H1 (cell line): ENCODE measurements around the gene SELENOV. TPM values are rescaled to one million over a fixed set of nuclear protein-coding genes. Genes with fewer than 3 reads are reported as not detected.

Source experiments
- CTCF ChIA-PET: fragments of 300-600 bp; sonication (Branson Sonifier 250); formaldehyde crosslinking; loops from one replicate; lab custom pipeline; 2021; ENCODE audit not compliant: partially characterized antibody; lab: Charles Lee
- POLR2A ChIA-PET: fragments of 300-600 bp; sonication (Branson Sonifier 250); formaldehyde crosslinking; loops from one replicate; lab custom pipeline; 2021; ENCODE audit warnings: inconsistent platforms; ENCODE audit not compliant: partially characterized antibody; lab: Charles Lee
- DNase-seq, 2 experiments: peaks; one replicate each; pipeline versions ENCODE4 v3.0.0 to v3.0.0-alpha.2; 2010 to 2022; ENCODE audit warnings: low spot score in 2 of 2, low read depth in 1 of 2, mixed read lengths in 1 of 2
- FAIRE-seq: peaks from 2 replicates; lab custom pipeline; 2011; peaks lifted over from hg19 to GRCh38; lab: Jason Lieb, UNC
- H2AFZ ChIP-seq: 2 replicates; pipeline ENCODE4 v1.8.1; 2012; ENCODE audit warnings: low read length, inconsistent platforms
- H2AK5ac ChIP-seq: 2 replicates; pipeline ENCODE4 v1.6.1; 2013; ENCODE audit warnings: low read depth, low read length
- H2BK120ac ChIP-seq: replicated peaks from 2 replicates; pipeline ENCODE3; 2013; ENCODE audit warnings: low read depth, low read length, inconsistent platforms
- H2BK12ac ChIP-seq: 2 replicates; pipeline ENCODE4 v1.6.1; 2013; ENCODE audit warnings: low read depth, low read length
- H2BK15ac ChIP-seq: 2 replicates; pipeline ENCODE4 v1.6.1; 2013; ENCODE audit warnings: low read length
- H2BK20ac ChIP-seq: 2 replicates; pipeline ENCODE4 v1.6.1; 2013; ENCODE audit warnings: low read length
- H2BK5ac ChIP-seq: 2 replicates; pipeline ENCODE4 v1.6.1; 2013; ENCODE audit warnings: low read depth, low read length
- H3K14ac ChIP-seq: 2 replicates; pipeline ENCODE4 v1.6.1; 2013; ENCODE audit warnings: inconsistent platforms; ENCODE audit not compliant: insufficient read length
- H3K18ac ChIP-seq: 2 replicates; pipeline ENCODE4 v1.6.1; 2013; ENCODE audit warnings: low read length; ENCODE audit errors: extremely low read depth
- H3K23ac ChIP-seq: 2 replicates; pipeline ENCODE4 v1.6.1; 2013; ENCODE audit warnings: inconsistent platforms; ENCODE audit not compliant: insufficient read length
- H3K23me2 ChIP-seq: 2 replicates; pipeline ENCODE4 v1.6.1; 2013; ENCODE audit warnings: low read depth, low read length
- H3K27ac ChIP-seq: 2 replicates; pipeline ENCODE4 v1.6.1; 2011; ENCODE audit warnings: low read depth, low read length, inconsistent platforms
- H3K27me3 ChIP-seq, 4 experiments: replicated peaks in 1 of 4; 1 replicate in 1 of 4; 2 replicates in 3 of 4; pipeline versions ENCODE4 v1.6.1 to v1.8.1; 2011 to 2013; ENCODE audit warnings: low read length in 3 of 4, mild to moderate bottlenecking in 3 of 4, inconsistent platforms in 2 of 4, mixed read lengths in 2 of 4, moderate library complexity in 1 of 4; ENCODE audit not compliant: control insufficient read depth in 3 of 4, insufficient read depth in 3 of 4; ENCODE audit errors: extremely low read depth in 1 of 4
- H3K36me3 ChIP-seq, 4 experiments: 2 replicates each; pipeline versions ENCODE4 v1.6.1 to v1.8.1; 2011 to 2013; ENCODE audit warnings: mild to moderate bottlenecking in 4 of 4, low read length in 3 of 4, moderate library complexity in 2 of 4, control low read depth in 1 of 4, inconsistent platforms in 1 of 4; ENCODE audit not compliant: insufficient read depth in 4 of 4, control insufficient read depth in 2 of 4
- H3K4ac ChIP-seq: replicated peaks from 2 replicates; pipeline ENCODE3; 2013; ENCODE audit warnings: low read length, low read depth, mixed read lengths, inconsistent platforms; ENCODE audit not compliant: insufficient read length
- H3K4me1 ChIP-seq, 4 experiments: replicated peaks in 1 of 4; 1 replicate in 1 of 4; 2 replicates in 3 of 4; pipeline versions ENCODE4 v1.6.1 to v1.8.1; 2011 to 2013; ENCODE audit warnings: low read length in 3 of 4, inconsistent platforms in 2 of 4, mixed read lengths in 1 of 4; ENCODE audit not compliant: insufficient read depth in 4 of 4, control insufficient read depth in 3 of 4
- H3K4me2 ChIP-seq, 2 experiments: 2 replicates each; pipeline versions ENCODE4 v1.6.1 to v1.8.1; 2011 to 2013; ENCODE audit warnings: low read depth in 2 of 2, low read length in 2 of 2, control low read depth in 1 of 2, inconsistent platforms in 1 of 2, mild to moderate bottlenecking in 1 of 2; ENCODE audit not compliant: insufficient read depth in 1 of 2
- H3K4me3 ChIP-seq, 4 experiments: fragments of 200-600, 300-600 bp in 1 of 4; sonication (generic), shearing (Covaris generic), sonication (Bioruptor Twin) in 1 of 4; 2 replicates each; pipeline versions ENCODE4 v1.5.1 to v1.8.1; 2011 to 2016; ENCODE audit warnings: low read length in 4 of 4, low read depth in 3 of 4, control low read depth in 2 of 4, inconsistent platforms in 2 of 4, mild to moderate bottlenecking in 2 of 4, mixed read lengths in 1 of 4, moderate library complexity in 1 of 4; ENCODE audit not compliant: insufficient read depth in 2 of 4; ENCODE audit errors: extremely low read depth in 1 of 4
- H3K56ac ChIP-seq: replicated peaks from 2 replicates; pipeline ENCODE3; 2013; ENCODE audit warnings: low read depth, mild to moderate bottlenecking, mixed read lengths, low read length, inconsistent platforms; ENCODE audit not compliant: insufficient read length
- H3K79me1 ChIP-seq: 2 replicates; pipeline ENCODE4 v1.6.1; 2013; ENCODE audit warnings: low read depth, low read length, control low read depth
- H3K79me2 ChIP-seq, 2 experiments: 2 replicates each; pipeline versions ENCODE4 v1.6.1 to v1.8.1; 2012 to 2013; ENCODE audit warnings: low read length in 2 of 2, mild to moderate bottlenecking in 2 of 2, inconsistent platforms in 1 of 2; ENCODE audit not compliant: insufficient read depth in 2 of 2, control insufficient read depth in 1 of 2
- H3K9ac ChIP-seq, 4 experiments: replicated peaks in 1 of 4; 1 replicate in 1 of 4; 2 replicates in 3 of 4; pipeline versions ENCODE4 v1.6.1 to v1.8.1; 2011 to 2013; ENCODE audit warnings: low read depth in 3 of 4, low read length in 3 of 4, control low read depth in 2 of 4, mild to moderate bottlenecking in 2 of 4, moderate library complexity in 2 of 4, inconsistent platforms in 1 of 4; ENCODE audit errors: extremely low read depth in 1 of 4
- H3K9me3 ChIP-seq, 2 experiments: 2 replicates each; pipeline versions ENCODE4 v1.6.1 to v1.8.1; 2012 to 2013; ENCODE audit warnings: mild to moderate bottlenecking in 2 of 2, moderate library complexity in 2 of 2, control low read depth in 1 of 2, inconsistent platforms in 1 of 2, low read depth in 1 of 2, low read length in 1 of 2, mixed read lengths in 1 of 2; ENCODE audit not compliant: insufficient read depth in 2 of 2
- H4K20me1 ChIP-seq, 2 experiments: replicated peaks in 1 of 2; 2 replicates each; pipeline versions ENCODE3 to v1.8.1; 2011 to 2013; ENCODE audit warnings: inconsistent platforms in 2 of 2, low read length in 2 of 2, mild to moderate bottlenecking in 1 of 2; ENCODE audit not compliant: insufficient read depth in 2 of 2, control insufficient read depth in 1 of 2
- H4K5ac ChIP-seq: 2 replicates; pipeline ENCODE4 v1.6.1; 2013; ENCODE audit warnings: low read length, low read depth, mixed read lengths, inconsistent platforms; ENCODE audit not compliant: insufficient read length
- H4K8ac ChIP-seq: 2 replicates; pipeline ENCODE4 v1.8.0; 2013; ENCODE audit warnings: mild to moderate bottlenecking, moderate library complexity, low read length, inconsistent platforms; ENCODE audit not compliant: insufficient read depth; ENCODE audit errors: extremely low read depth
- H4K91ac ChIP-seq: replicated peaks from 2 replicates; pipeline ENCODE3; 2013; ENCODE audit warnings: low read length, mixed read lengths, inconsistent platforms; ENCODE audit not compliant: insufficient read length
- CREB1 ChIP-seq: IDR thresholded peaks from 2 replicates; pipeline ENCODE4 v1.6.1; 2012; ENCODE audit warnings: inconsistent platforms
- HDAC2 ChIP-seq, 2 experiments: fragments of 300-600 bp in 1 of 2; sonication (generic) in 1 of 2; IDR thresholded peaks; 2 replicates each; pipeline ENCODE4 v1.6.1; 2011 to 2012; ENCODE audit warnings: low read depth in 2 of 2, low read length in 2 of 2, mild to moderate bottlenecking in 2 of 2, moderate library complexity in 2 of 2, borderline replicate concordance in 1 of 2, inconsistent platforms in 1 of 2
- KDM4A ChIP-seq: IDR thresholded peaks from one replicate; pipeline ENCODE4 v1.7.1; 2012; ENCODE audit warnings: low read depth, mild to moderate bottlenecking, moderate library complexity, low read length, inconsistent platforms; ENCODE audit not compliant: severe bottlenecking
- KDM5A ChIP-seq: fragments of 200-600 bp; IDR thresholded peaks from 2 replicates; pipeline ENCODE4 v1.7.1; 2012; ENCODE audit warnings: mild to moderate bottlenecking, low read length, inconsistent platforms, mixed read lengths
- SUZ12 ChIP-seq: fragments of 200-600 bp; sonication (generic); IDR thresholded peaks from 2 replicates; pipeline ENCODE4 v1.6.1; 2012; ENCODE audit warnings: mild to moderate bottlenecking, inconsistent platforms, low read length, moderate library complexity, mixed read lengths
- TBP ChIP-seq: IDR thresholded peaks from 2 replicates; pipeline ENCODE4 v1.6.1; 2011; ENCODE audit warnings: low read depth, low read length, improper control_type of control experiment
- WGBS, 2 experiments: shearing (Covaris generic) in 1 of 2; methylation state at CpG; one replicate each; pipeline versions ENCODE4 v1.1.6 to v1.1.7; 2013 to 2015; ENCODE audit warnings: low lambda C conversion rate in 2 of 2, mixed read lengths in 2 of 2, inconsistent platforms in 1 of 2, low coverage in 1 of 2, missing lambda C conversion rate in 1 of 2; ENCODE audit not compliant: insufficient replicate concordance in 2 of 2, insufficient coverage in 1 of 2, insufficient read length in 1 of 2; ENCODE audit errors: extremely low coverage in 1 of 2, missing lambda C conversion rate in 1 of 2; 5-methylcytosine and 5-hydroxymethylcytosine counted together
- polyA plus RNA-seq, 7 experiments: library from polyadenylated mRNA; depleted of rRNA in 3 of 7; stranded (reverse) in 5 of 7; unstranded in 2 of 7; fragments of >200 nt in 5 of 7; fragments of 200-250 nt in 2 of 7; gene quantifications; 1 replicate in 5 of 7; 2 replicates in 1 of 7; 4 replicates in 1 of 7; pipeline versions ENCODE4 v1.2.1 to v1.2.3, GENCODE V29; 2011 to 2013; ENCODE audit warnings: missing spikeins in 2 of 7, mixed read lengths in 2 of 7
- total RNA-seq: library from RNA; stranded (reverse); fragmentation: NEBNext Ultra II Directional; extraction: Animal tissue kit (Norgen Biotek cat#: 25700); gene quantifications from 2 replicates; pipeline ENCODE4 v1.2.1, GENCODE V29; 2021
- TF ChIP-seq, protein P1 (sequence below): IDR thresholded peaks from 2 replicates; pipeline ENCODE4 v1.6.1; 2012; ENCODE audit warnings: inconsistent platforms
- TF ChIP-seq, protein P2 (sequence below): IDR thresholded peaks from 2 replicates; pipeline ENCODE4 v1.6.1; 2011; ENCODE audit warnings: low read length, improper control_type of control experiment

Gene SELENOV
- total and polyA plus RNA-seq, 2 of the 8 experiments (the other 6 are each of a cell fraction or from before 2014, with no cell fraction given): 8.4 to 10.7 TPM

DNA sequence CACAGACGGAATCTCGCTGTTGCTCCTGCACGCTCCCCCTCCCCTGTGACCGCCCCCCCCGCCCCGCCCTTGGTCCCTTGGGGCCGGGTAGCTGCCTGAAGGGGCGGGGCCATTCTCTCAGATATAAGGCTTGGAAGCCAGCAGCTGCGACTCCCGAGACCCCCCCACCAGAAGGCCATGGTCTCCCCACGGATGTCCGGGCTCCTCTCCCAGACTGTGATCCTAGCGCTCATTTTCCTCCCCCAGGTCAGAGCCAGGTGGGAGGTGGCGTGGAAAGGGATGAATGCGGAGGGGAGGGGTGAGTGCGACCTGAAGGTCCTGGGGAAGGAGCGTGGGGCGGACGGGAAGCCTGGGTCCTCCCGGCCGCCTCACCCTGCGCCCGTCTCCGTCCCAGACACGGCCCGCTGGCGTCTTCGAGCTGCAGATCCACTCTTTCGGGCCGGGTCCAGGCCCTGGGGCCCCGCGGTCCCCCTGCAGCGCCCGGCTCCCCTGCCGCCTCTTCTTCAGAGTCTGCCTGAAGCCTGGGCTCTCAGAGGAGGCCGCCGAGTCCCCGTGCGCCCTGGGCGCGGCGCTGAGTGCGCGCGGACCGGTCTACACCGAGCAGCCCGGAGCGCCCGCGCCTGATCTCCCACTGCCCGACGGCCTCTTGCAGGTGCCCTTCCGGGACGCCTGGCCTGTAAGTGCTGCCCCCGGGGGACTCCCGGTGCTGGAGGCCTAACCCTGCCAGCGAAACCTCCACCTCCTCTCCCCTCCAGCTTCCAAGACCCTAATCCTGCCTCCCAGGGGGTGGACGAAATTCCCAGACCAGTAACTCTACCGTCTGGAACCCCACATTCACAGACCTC, 15.9 kb upstream of the SELENOV start, which contains the start of gene DLL3:
Gene DLL3 (plus strand): TSS at position 150 of the 845 bp plus-strand sequence. CDS start 28 bp downstream, at position 178.
- POLR2A ChIA-PET: interaction anchor here (0.6 to 11.1 kb wide), 10 partner anchors 8 to 101 kb away, joined by 3 to 96 read pairs (median 10); partner anchors contain the start of genes EID2B, RPS16, SELENOV and TIMM50
- peak in 1 of 2 experiments; percentile 80 for DNase-seq
- Histone ChIP-seq H3K79me2 (no peaks in the 10 kb centered on the region), H3K27me3 (peaks cover 17 to 58% (median 51%) of the 10 kb centered on the region in 4 experiments), H2BK5ac (peak within 1 kb of the TSS; percentile 60; the same call in 1 of the 2 replicates), H4K20me1 (no peaks in the 10 kb centered on the region), H4K5ac (peak within 1 kb of the TSS; percentile 2), H3K4ac (peak within 1 kb of the TSS; percentile 97), H3K9ac (peak within 1 kb of the TSS in 2 of 4 experiments; percentile 27 to 48; a peak in 3 of 7 replicates), H2BK20ac (peak within 1 kb of the TSS; percentile 34; the same call in 1 of the 2 replicates), H3K14ac (no peak within 1 kb of the TSS), H2AFZ (peak within 1 kb of the TSS; percentile 75; the same call in 1 of the 2 replicates), H3K4me1 (peaks cover 4 to 6% (median 5%) of the 10 kb centered on the region in 4 experiments; a peak in 5 of 7 replicates), H3K9me3 (peaks cover 0 to 8% of the 10 kb centered on the region in 2 experiments; a peak in 3 of 4 replicates), H4K8ac (peak within 1 kb of the TSS; percentile 77), H2AK5ac (peak within 1 kb of the TSS; percentile 54; the same call in 1 of the 2 replicates), H3K36me3 (no peaks in the 10 kb centered on the region), H3K79me1 (no peaks in the 10 kb centered on the region), H4K91ac (peak within 1 kb of the TSS; percentile 81), H3K56ac (peak within 1 kb of the TSS; percentile 9), H2BK12ac (peak within 1 kb of the TSS; percentile 86), H2BK120ac (peak within 1 kb of the TSS; percentile 91), H3K4me2 (peak within 1 kb of the TSS; percentile 87), H3K23me2 (peaks cover 15% of the 10 kb centered on the region), H2BK15ac (peak within 1 kb of the TSS; percentile 94; the same call in 1 of the 2 replicates), H3K18ac (peak within 1 kb of the TSS; percentile 78), H3K23ac (no peak within 1 kb of the TSS), H3K4me3 (peak within 1 kb of the TSS; percentile 53 to 85 (median 60)), H3K27ac (no peak within 1 kb of the TSS)
- 6% methylated on average over 36 of the region's 60 CpGs; no CpG with 5 or more reads in 1 of the 2 experiments for WGBS, 2 experiments
- FAIRE-seq: no peak
- CTCF ChIA-PET: interaction anchor here (0.5 to 6.5 kb wide), 13 partner anchors 12 to 247 kb away, joined by 3 to 47 read pairs (median 5); partner anchors contain the start of genes EID2B and ZFP36
- TF ChIP-seq TBP (peak; percentile 30; the same call in 1 of the 2 replicates), SUZ12 (peak; percentile 56; the same call in 1 of the 2 replicates), HDAC2 (IDR thresholded peaks at IDR 0.05; ENCODE audit: borderline replicate concordance in 1 of 2, low read depth in 2 of 2, low read length in 2 of 2) (peak in 1 of 2 experiments; percentile 25; a peak in 1 of 4 replicates), KDM4A (peak; percentile 87), KDM5A (no peak), CREB1 (no peak)
- TF ChIP-seq, protein P1, sequence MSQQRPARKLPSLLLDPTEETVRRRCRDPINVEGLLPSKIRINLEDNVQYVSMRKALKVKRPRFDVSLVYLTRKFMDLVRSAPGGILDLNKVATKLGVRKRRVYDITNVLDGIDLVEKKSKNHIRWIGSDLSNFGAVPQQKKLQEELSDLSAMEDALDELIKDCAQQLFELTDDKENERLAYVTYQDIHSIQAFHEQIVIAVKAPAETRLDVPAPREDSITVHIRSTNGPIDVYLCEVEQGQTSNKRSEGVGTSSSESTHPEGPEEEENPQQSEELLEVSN: 0 out of 2 replicates have a peak, but pooled peaks have one; percentile 42
- TF ChIP-seq, protein P2, sequence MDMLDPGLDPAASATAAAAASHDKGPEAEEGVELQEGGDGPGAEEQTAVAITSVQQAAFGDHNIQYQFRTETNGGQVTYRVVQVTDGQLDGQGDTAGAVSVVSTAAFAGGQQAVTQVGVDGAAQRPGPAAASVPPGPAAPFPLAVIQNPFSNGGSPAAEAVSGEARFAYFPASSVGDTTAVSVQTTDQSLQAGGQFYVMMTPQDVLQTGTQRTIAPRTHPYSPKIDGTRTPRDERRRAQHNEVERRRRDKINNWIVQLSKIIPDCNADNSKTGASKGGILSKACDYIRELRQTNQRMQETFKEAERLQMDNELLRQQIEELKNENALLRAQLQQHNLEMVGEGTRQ: no peak
